Right lobe of liver (tissue), 4 donors: ENCODE results near the gene AFAP1.

Experiments
- POLR2A ChIP-seq: fragments of 450-650 bp; IDR thresholded peaks from one replicate; pipeline ENCODE4 v1.6.1; 2017; ENCODE audit warnings: antibody characterized with exemption, mild to moderate bottlenecking
- TF ChIP-seq, protein P1 (sequence below), 4 donors: fragments of 200-600 bp in 3 of 4; fragments of 450-650 bp in 1 of 4; IDR thresholded peaks; one replicate each; pipeline versions ENCODE4 v1.5.1 to v1.8.0; 2016 to 2022; ENCODE audit warnings: antibody characterized with exemption in 4 of 4, mild to moderate bottlenecking in 2 of 4
- donor health status: DM: no; HTN: no; CAD: no.
- donor health status: DM: no; HTN: no; CAD: no.
- donor health status: DM: no; HTN: yes; CAD: no.

DNA sequence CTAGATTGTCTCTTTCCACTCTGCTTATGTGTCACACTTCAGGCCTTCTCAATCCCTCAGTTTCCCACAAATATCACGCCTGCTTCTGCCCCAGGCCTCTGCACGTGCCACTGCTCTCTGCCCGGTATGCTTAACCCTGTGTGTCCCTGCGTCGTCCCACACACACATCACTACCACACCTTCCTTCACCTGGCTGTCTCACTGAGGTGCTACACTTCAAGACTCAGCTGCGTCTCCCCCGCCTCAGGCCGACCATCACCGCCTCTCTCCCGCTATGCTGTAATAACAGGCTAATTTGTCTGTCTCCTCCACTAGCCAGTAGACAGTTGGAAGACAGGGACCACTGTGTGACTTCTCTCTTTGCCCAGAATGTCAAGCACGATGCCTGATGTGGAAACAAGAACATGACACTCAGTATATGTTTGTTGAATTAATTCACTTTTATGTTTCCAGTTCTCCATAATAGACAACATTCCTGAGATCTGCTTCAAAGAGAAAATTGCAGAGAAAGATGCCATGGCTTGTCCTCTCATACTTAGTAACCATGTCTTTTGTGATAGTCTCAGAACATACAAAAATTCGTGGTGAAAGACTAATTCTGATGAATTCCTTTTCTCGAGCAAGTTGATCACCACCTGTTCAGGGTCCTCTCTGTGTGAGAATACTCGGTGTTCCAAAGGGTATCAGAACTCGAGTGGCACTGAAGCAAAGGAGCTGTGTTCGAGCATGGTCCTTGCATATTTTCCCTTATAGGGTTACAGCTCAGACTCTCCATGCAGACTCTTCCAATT lies 54.2 kb downstream of the AFAP1 start:
- TF ChIP-seq, protein P1, sequence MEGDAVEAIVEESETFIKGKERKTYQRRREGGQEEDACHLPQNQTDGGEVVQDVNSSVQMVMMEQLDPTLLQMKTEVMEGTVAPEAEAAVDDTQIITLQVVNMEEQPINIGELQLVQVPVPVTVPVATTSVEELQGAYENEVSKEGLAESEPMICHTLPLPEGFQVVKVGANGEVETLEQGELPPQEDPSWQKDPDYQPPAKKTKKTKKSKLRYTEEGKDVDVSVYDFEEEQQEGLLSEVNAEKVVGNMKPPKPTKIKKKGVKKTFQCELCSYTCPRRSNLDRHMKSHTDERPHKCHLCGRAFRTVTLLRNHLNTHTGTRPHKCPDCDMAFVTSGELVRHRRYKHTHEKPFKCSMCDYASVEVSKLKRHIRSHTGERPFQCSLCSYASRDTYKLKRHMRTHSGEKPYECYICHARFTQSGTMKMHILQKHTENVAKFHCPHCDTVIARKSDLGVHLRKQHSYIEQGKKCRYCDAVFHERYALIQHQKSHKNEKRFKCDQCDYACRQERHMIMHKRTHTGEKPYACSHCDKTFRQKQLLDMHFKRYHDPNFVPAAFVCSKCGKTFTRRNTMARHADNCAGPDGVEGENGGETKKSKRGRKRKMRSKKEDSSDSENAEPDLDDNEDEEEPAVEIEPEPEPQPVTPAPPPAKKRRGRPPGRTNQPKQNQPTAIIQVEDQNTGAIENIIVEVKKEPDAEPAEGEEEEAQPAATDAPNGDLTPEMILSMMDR (IDR thresholded peaks at IDR 0.05) = no peak
- TF ChIP-seq POLR2A = no peak
